Transverse colon (tissue), 4 donors: Measurements from ENCODE around the gene MRNIP. TPM values are rescaled to one million over a fixed set of nuclear protein-coding genes. Genes with fewer than 3 reads are reported as not detected.

Experiments used
- DNase-seq: peaks from one replicate; pipeline ENCODE4 v3.0.0-alpha.2; 2019
- H3K27ac ChIP-seq, 4 donors: fragments of 200-600 bp; sonication (generic); 2 replicates each; pipeline ENCODE4 v1.5.1; 2016 to 2018; ENCODE audit warnings: inconsistent platforms in 4 of 4
- H3K27me3 ChIP-seq: fragments of 200-600 bp; sonication (generic); 2 replicates; pipeline ENCODE4 v1.5.1; 2017; ENCODE audit warnings: inconsistent platforms
- H3K36me3 ChIP-seq, 4 donors: fragments of 200-600 bp; sonication (generic); 2 replicates each; pipeline ENCODE4 v1.5.1; 2017 to 2019; ENCODE audit warnings: inconsistent platforms in 4 of 4
- H3K4me1 ChIP-seq, 4 donors: fragments of 200-600 bp; sonication (generic); 2 replicates each; pipeline ENCODE4 v1.5.1; 2017 to 2020; ENCODE audit warnings: inconsistent platforms in 4 of 4
- H3K4me3 ChIP-seq, 4 donors: fragments of 200-600 bp; sonication (generic); 1 replicate in 1 of 4; 2 replicates in 3 of 4; pipeline versions ENCODE4 v1.5.1 to v1.6.1; 2017 to 2019; ENCODE audit warnings: inconsistent platforms in 4 of 4
- H3K9me3 ChIP-seq, 2 donors: fragments of 200-600 bp; sonication (generic); 2 replicates each; pipeline ENCODE4 v1.5.1; 2017 to 2019; ENCODE audit warnings: inconsistent platforms in 2 of 2
- EP300 ChIP-seq: sonication (generic); formaldehyde crosslinking; IDR thresholded peaks from one replicate; pipeline ENCODE4 v1.6.1; 2017; ENCODE audit warnings: antibody characterized with exemption, low read depth
- POLR2A ChIP-seq: fragments of 450-650 bp; IDR thresholded peaks from one replicate; pipeline ENCODE4 v1.6.1; 2016; ENCODE audit warnings: antibody characterized with exemption, mild to moderate bottlenecking, moderate library complexity
- POLR2AphosphoS5 ChIP-seq, 3 donors: sonication (generic); formaldehyde crosslinking; IDR thresholded peaks; one replicate each; pipeline ENCODE4 v1.6.1; 2016; ENCODE audit warnings: antibody characterized with exemption in 3 of 3
- WGBS, 2 donors: methylation state at CpG; one replicate each; pipeline ENCODE4 v1.1.5; 2018; ENCODE audit warnings: low coverage in 1 of 2; 5-methylcytosine and 5-hydroxymethylcytosine counted together
- in situ Hi-C, 4 donors: fragments of 200-750 bp; cut with MboI; loops; one replicate each; pipeline versions ENCODE4 v1.15.0 to v1.15.1; 2017; ENCODE audit warnings: low sequenced_read_pairs in 3 of 4, low pct_ligation_motif_present in 1 of 4, low pct_unique_long_range_greater_than_20kb in 1 of 4
- intact Hi-C: fragments of 100-400 bp; cut with DNase I; formaldehyde crosslinking; loops from one replicate; pipeline ENCODE4 v1.15.1; 2023; ENCODE audit warnings: low total_unique reads
- total RNA-seq, 4 donors: library from RNA; depleted of rRNA; stranded (reverse); fragments of >200 nt; gene quantifications; one replicate each; pipeline ENCODE4 v1.1.0, GENCODE V29; 2016
- TF ChIP-seq, protein P1 (sequence below), 5 experiments: fragments of 200-600 bp in 3 of 5; fragments of 450-650 bp in 2 of 5; sonication (generic) in 3 of 5; IDR thresholded peaks; 1 replicate in 2 of 5; 2 replicates in 3 of 5; pipeline ENCODE4 v1.5.1; 2016 to 2017; ENCODE audit warnings: antibody characterized with exemption in 5 of 5, inconsistent platforms in 3 of 5, mild to moderate bottlenecking in 2 of 5, moderate library complexity in 1 of 5

MRNIP gene
- total RNA-seq, 4 donors from 2014 or later: 24.7 to 124 (median 42.9) TPM

DNA sequence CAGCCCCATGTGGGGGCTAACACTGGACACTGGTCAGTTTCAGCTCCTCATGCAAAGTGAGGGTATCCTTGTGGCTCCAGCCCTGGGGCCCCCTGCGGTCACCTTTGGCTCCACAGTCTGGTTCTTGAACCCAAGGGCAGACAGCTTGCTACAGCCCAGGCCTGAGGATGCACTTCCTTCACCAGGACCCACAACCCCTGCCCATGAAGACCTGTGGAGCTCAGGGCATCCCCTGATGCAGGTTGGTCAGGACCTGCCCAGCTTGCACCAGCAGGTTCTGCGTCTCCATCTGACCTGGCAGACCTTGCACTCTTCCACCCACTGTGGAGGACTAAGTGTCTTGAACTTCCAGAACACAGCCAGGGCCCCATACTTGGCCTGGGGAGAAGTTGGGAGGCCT, 3.7 kb upstream of the MRNIP start:
- no peak for DNase-seq
- Histone ChIP-seq H3K36me3 (peaks cover 0 to 14% (median 11%) of the 10 kb centered on the region in 4 donors), H3K4me1 (peaks cover 0 to 21% (median 11%) of the 10 kb centered on the region in 4 donors), H3K27ac (no peak overlapping the region), H3K27me3 (no peaks in the 10 kb centered on the region), H3K9me3 (no peaks in the 10 kb centered on the region), H3K4me3 (no peak overlapping the region)
- 96% methylated on average over 2 of the region's 2 CpGs; no CpG with 5 or more reads in 1 of the 2 donors for WGBS, 2 donors
- TF ChIP-seq POLR2A (no peak), EP300 (no peak), POLR2AphosphoS5 (IDR thresholded peaks at IDR 0.05) (no peak)
- TF ChIP-seq, protein P1, sequence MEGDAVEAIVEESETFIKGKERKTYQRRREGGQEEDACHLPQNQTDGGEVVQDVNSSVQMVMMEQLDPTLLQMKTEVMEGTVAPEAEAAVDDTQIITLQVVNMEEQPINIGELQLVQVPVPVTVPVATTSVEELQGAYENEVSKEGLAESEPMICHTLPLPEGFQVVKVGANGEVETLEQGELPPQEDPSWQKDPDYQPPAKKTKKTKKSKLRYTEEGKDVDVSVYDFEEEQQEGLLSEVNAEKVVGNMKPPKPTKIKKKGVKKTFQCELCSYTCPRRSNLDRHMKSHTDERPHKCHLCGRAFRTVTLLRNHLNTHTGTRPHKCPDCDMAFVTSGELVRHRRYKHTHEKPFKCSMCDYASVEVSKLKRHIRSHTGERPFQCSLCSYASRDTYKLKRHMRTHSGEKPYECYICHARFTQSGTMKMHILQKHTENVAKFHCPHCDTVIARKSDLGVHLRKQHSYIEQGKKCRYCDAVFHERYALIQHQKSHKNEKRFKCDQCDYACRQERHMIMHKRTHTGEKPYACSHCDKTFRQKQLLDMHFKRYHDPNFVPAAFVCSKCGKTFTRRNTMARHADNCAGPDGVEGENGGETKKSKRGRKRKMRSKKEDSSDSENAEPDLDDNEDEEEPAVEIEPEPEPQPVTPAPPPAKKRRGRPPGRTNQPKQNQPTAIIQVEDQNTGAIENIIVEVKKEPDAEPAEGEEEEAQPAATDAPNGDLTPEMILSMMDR (IDR thresholded peaks at IDR 0.05): no peak
- intact Hi-C loops: no loop called here
- in situ Hi-C loops: no loop called here

DNA sequence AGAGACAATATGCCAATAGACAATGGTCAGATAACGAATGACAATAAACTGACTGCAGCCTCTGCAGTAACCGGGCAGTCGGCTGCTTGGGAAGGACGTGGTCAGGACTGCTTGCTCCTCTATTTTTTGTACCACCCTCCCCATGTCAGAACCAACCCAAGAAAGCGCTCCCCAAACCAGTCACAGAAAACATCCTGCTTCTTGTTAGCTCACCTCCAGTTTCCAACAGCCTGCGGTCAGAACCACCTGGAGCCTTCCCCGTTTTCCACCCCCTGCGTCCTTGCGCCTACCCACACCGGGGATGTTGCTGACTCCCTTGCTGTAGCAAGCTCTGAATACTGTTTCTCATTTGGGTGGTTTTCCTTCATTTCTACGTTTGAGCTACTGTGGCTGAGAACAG, 1.7 kb upstream of the MRNIP start:
- Histone ChIP-seq H3K36me3 (peaks cover 0 to 14% (median 11%) of the 10 kb centered on the region in 4 donors), H3K4me1 (peaks cover 0 to 22% (median 10%) of the 10 kb centered on the region in 4 donors), H3K4me3 (no peak overlapping the region), H3K9me3 (no peaks in the 10 kb centered on the region), H3K27ac (no peak overlapping the region), H3K27me3 (no peaks in the 10 kb centered on the region)
- peak; percentile 5 for DNase-seq
- WGBS, 2 donors: 80 to 85% methylated on average over 10 to 11 of the region's 11 CpGs
- in situ Hi-C loops (no loop called here), intact Hi-C loops (no loop called here)
- TF ChIP-seq EP300: no peak

DNA sequence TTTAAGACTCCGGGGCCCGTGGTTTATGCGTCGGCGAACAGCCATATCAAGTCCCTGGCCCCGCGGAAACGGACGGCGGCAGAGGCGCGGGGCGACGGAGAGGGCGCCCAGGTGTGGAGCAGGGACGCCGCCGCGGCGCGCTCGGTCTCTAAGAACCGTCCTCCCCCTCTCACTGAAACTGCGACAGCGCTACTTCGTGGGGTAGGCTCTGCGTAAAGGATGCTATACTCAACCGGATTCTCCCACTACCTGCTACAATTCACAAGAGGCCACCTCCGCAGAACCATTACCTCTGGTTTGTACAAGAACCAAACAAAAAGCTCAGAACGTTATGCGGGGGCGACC, 404 bp downstream of the MRNIP start:
- 0% methylated on average over 31 of the region's 32 CpGs; no CpG with 5 or more reads in 1 of the 2 donors for WGBS, 2 donors
- H3K36me3 ChIP-seq: peaks cover 0 to 8% (median 2%) of the 10 kb centered on the region in 4 donors
- H3K27me3 ChIP-seq: no peaks in the 10 kb centered on the region
- H3K27ac ChIP-seq: peak overlapping the region; percentile 87 to 95 (median 93)
- H3K4me1 ChIP-seq: peaks cover 0 to 22% (median 10%) of the 10 kb centered on the region in 4 donors
- no peaks in the 10 kb centered on the region for H3K9me3 ChIP-seq
- peak; percentile 55 for DNase-seq
- H3K4me3 ChIP-seq: peak overlapping the region; percentile 84 to 93 (median 87)
- no peak for TF ChIP-seq POLR2A
- TF ChIP-seq, protein P1 (IDR thresholded peaks at IDR 0.05): no peak
- TF ChIP-seq EP300: no peak
- TF ChIP-seq POLR2AphosphoS5 (IDR thresholded peaks at IDR 0.05): no peak
- intact Hi-C loops (no loop called here), in situ Hi-C loops (no loop called here)

DNA sequence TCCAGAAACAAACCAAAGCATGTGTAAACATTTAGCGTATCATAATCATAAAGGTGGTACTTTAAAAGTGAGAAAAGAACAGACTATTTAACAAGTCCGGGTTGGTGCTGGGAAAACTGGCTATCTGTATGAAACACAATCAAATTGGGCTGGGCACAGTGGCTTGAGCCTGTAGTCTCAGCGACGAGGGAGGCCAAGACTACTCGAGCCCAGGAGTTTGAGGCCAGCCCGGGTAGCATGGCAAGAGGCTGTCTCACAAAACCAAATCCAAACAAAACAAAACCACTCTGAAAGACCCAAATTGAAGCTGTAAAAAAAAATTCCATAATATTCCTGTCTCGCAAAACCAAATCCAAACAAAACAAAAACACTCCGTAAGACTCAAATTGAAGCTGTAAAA, 4.3 kb downstream of the MRNIP start:
- intact Hi-C loops (no loop called here), in situ Hi-C loops (no loop called here)
- no peak overlapping the region for H3K4me3 ChIP-seq
- H3K27ac ChIP-seq: no peak overlapping the region
- 89 to 90% methylated on average over 4 to 8 of the region's 8 CpGs for WGBS, 2 donors
- DNase-seq: no peak
- TF ChIP-seq POLR2A (no peak), POLR2AphosphoS5 (IDR thresholded peaks at IDR 0.05) (no peak), EP300 (no peak)
- TF ChIP-seq, protein P1 (IDR thresholded peaks at IDR 0.05): no peak
- H3K36me3 ChIP-seq: peaks cover 0 to 16% (median 8%) of the 10 kb centered on the region in 4 donors
- no peaks in the 10 kb centered on the region for H3K27me3 ChIP-seq
- no peaks in the 10 kb centered on the region for H3K9me3 ChIP-seq
- H3K4me1 ChIP-seq: peaks cover 0 to 15% (median 6%) of the 10 kb centered on the region in 4 donors

DNA sequence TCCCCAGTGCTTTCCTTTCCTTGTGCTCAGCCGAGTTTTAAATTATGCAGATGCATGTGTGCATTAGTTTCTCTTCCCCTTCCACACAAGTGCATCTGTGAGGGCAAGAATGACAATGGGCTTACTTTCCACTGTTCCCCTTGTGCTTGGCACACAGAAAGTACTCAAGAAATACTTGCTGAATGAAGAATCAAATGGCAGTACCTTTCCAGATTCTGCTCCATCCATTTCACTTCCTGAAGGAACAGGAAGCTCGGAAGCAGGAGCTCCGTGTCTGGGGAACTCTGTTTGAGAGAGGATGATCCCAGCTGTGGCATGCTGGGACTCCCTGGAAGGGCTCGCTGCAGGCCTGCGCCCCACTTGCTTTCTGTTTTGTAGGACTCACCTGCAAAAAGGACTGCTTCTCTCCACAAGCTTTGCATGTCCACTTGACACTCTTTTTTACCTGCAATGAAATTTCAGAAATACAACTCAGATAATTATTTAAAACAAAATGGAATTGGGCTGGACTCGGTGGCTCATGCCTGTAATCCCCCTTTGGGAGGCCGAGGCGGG, 5.5 kb downstream of the MRNIP start:
- no peaks in the 10 kb centered on the region for H3K27me3 ChIP-seq
- peaks cover 0 to 12% (median 5%) of the 10 kb centered on the region in 4 donors for H3K4me1 ChIP-seq
- H3K27ac ChIP-seq: peak overlapping the region in 1 of 4 donors; percentile 17
- no peaks in the 10 kb centered on the region for H3K9me3 ChIP-seq
- no peak overlapping the region for H3K4me3 ChIP-seq
- 72 to 100% methylated on average over 3 to 8 of the region's 8 CpGs for WGBS, 2 donors
- in situ Hi-C loops (no loop called here), intact Hi-C loops (no loop called here)
- TF ChIP-seq POLR2AphosphoS5 (IDR thresholded peaks at IDR 0.05) (no peak), EP300 (no peak), POLR2A (no peak)
- TF ChIP-seq, protein P1 (IDR thresholded peaks at IDR 0.05): no peak
- H3K36me3 ChIP-seq: peaks cover 0 to 23% (median 11%) of the 10 kb centered on the region in 4 donors
- peak; percentile 33 for DNase-seq
